GM23338 (cell line): Measurements from ENCODE around the gene MRGPRG. TPM values are rescaled to one million over a fixed set of nuclear protein-coding genes. Genes with fewer than 3 reads are reported as not detected.

ENCODE experiments used
- ATAC-seq: fragments of 200-7000 bp; cut with Tn5 transposase; 3 replicates; pipeline ENCODE4 v1.9.1; 2020
- DNase-seq: peaks from one replicate; pipeline ENCODE4 v3.0.0-alpha.2; 2015; ENCODE audit warnings: low spot score
- H2AFZ ChIP-seq: fragments of 200-600 bp; sonication (generic); 2 replicates; pipeline ENCODE4 v1.8.0; 2016; ENCODE audit warnings: antibody characterized with exemption, mild to moderate bottlenecking, moderate library complexity
- H3F3A ChIP-seq: fragments of 200-600 bp; sonication (generic); replicated peaks from 2 replicates; pipeline ENCODE4 v1.8.0; 2017; ENCODE audit warnings: antibody characterized with exemption, mixed run types, low read depth
- H3K27ac ChIP-seq: fragments of 200-600 bp; sonication (generic); 2 replicates; pipeline ENCODE4 v1.6.1; 2016; ENCODE audit warnings: low read depth
- H3K27me3 ChIP-seq: fragments of 200-600 bp; sonication (generic); 2 replicates; pipeline ENCODE4 v1.8.0; 2016; ENCODE audit warnings: mild to moderate bottlenecking, mixed run types, moderate library complexity; ENCODE audit not compliant: insufficient read depth
- H3K36me3 ChIP-seq: fragments of 200-600 bp; sonication (generic); 2 replicates; pipeline ENCODE4 v1.8.0; 2016; ENCODE audit warnings: mild to moderate bottlenecking; ENCODE audit not compliant: insufficient read depth
- H3K4me1 ChIP-seq: fragments of 200-600 bp; sonication (generic); 2 replicates; pipeline ENCODE4 v1.8.0; 2016; ENCODE audit warnings: mild to moderate bottlenecking, moderate library complexity; ENCODE audit not compliant: insufficient read depth
- H3K4me2 ChIP-seq: fragments of 200-600 bp; sonication (generic); 2 replicates; pipeline ENCODE4 v1.7.1; 2017; ENCODE audit warnings: mixed run types
- H3K4me3 ChIP-seq: fragments of 200-600 bp; sonication (generic); 2 replicates; pipeline ENCODE4 v1.6.1; 2016; ENCODE audit warnings: mixed run types
- H3K79me2 ChIP-seq: fragments of 200-600 bp; sonication (generic); replicated peaks from 2 replicates; pipeline ENCODE4 v1.8.0; 2017; ENCODE audit warnings: mild to moderate bottlenecking; ENCODE audit not compliant: insufficient read depth
- H3K9me2 ChIP-seq: fragments of 200-600 bp; sonication (generic); 2 replicates; pipeline ENCODE4 v1.8.0; 2017; ENCODE audit not compliant: insufficient read depth
- H4K20me1 ChIP-seq: fragments of 200-600 bp; sonication (generic); replicated peaks from 2 replicates; pipeline ENCODE4 v1.8.0; 2017; ENCODE audit warnings: mild to moderate bottlenecking; ENCODE audit not compliant: insufficient read depth
- H3K27ac Mint-ChIP-seq: 2 replicates; pipeline ENCODE4 v1.8.0; 2020; ENCODE audit warnings: inconsistent platforms, mild to moderate bottlenecking, moderate library complexity, mixed read lengths
- H3K27me3 Mint-ChIP-seq: 3 replicates; pipeline ENCODE4 v1.8.0; 2022; ENCODE audit warnings: low read depth, mild to moderate bottlenecking, moderate library complexity, mixed read lengths, inconsistent platforms; ENCODE audit not compliant: insufficient read depth, poor library complexity
- H3K36me3 Mint-ChIP-seq: 3 replicates; pipeline ENCODE4 v1.8.0; 2021; ENCODE audit warnings: low read depth, mild to moderate bottlenecking, inconsistent platforms, moderate library complexity, mixed read lengths
- H3K4me1 Mint-ChIP-seq: 3 replicates; pipeline ENCODE4 v1.8.0; 2020; ENCODE audit warnings: mild to moderate bottlenecking, inconsistent platforms, mixed read lengths
- H3K4me3 Mint-ChIP-seq: 3 replicates; pipeline ENCODE4 v1.8.0; 2021; ENCODE audit warnings: moderate library complexity, mild to moderate bottlenecking, inconsistent platforms, mixed read lengths
- H3K9me3 Mint-ChIP-seq: 3 replicates; pipeline ENCODE4 v1.8.0; 2020; ENCODE audit warnings: moderate library complexity, mild to moderate bottlenecking, inconsistent platforms, mixed read lengths
- CREB1 ChIP-seq: fragments of 250-450 bp; sonication (Bioruptor Pico); IDR thresholded peaks from 2 replicates; pipeline ENCODE4 v1.5.0; 2020; ENCODE audit warnings: low read depth, mild to moderate bottlenecking, moderate library complexity
- ETS1 ChIP-seq: IDR thresholded peaks from 2 replicates; pipeline ENCODE4 v1.6.1; 2016; ENCODE audit warnings: antibody characterized with exemption
- NANOG ChIP-seq: IDR thresholded peaks from 2 replicates; pipeline ENCODE4 v1.6.1; 2016; ENCODE audit warnings: antibody characterized with exemption, borderline replicate concordance
- POLR2AphosphoS5 ChIP-seq: IDR thresholded peaks from 2 replicates; pipeline ENCODE4 v1.6.1; 2016; ENCODE audit warnings: antibody characterized with exemption, low read depth
- STAT1 ChIP-seq: IDR thresholded peaks from one replicate; pipeline ENCODE4 v1.6.1; 2016; ENCODE audit warnings: antibody characterized with exemption; ENCODE audit not compliant: unreplicated experiment
- ZNF331 ChIP-seq: fragments of 250-450 bp; sonication (Bioruptor Pico); IDR thresholded peaks from 2 replicates; pipeline ENCODE4 v1.5.0; 2020; ENCODE audit warnings: low read depth, mild to moderate bottlenecking, moderate library complexity
- polyA plus RNA-seq: library from polyadenylated mRNA; unstranded; fragments of >200 nt; fragmentation: Nextera tagmentation; extraction: Ambion mirVana; gene quantifications from 2 replicates; pipeline ENCODE4 v1.2.1, GENCODE V29; 2016
- total RNA-seq: library from RNA; depleted of rRNA; stranded (reverse); fragments of >200 nt; shearing (Covaris generic); gene quantifications from 2 replicates; pipeline ENCODE4 v1.2.3, GENCODE V29; 2014
- TF ChIP-seq, protein P1 (sequence below), 2 experiments: fragments of 200-600 bp in 1 of 2; sonication (generic) in 1 of 2; conservative IDR thresholded peaks; 2 replicates each; pipeline versions ENCODE4 v1.5.1 to v1.6.1; 2016 to 2017; ENCODE audit warnings: antibody characterized with exemption in 2 of 2, low read depth in 2 of 2, mild to moderate bottlenecking in 2 of 2, moderate library complexity in 1 of 2

Gene MRGPRG
- total and polyA plus RNA-seq, 2 experiments from 2014 or later, result not detected

GRCh38 chr11:3186166-3186953, 32.3 kb downstream of the MRGPRG start:
- no peak overlapping the region for H3K4me3 Mint-ChIP-seq
- H3K27me3 Mint-ChIP-seq, result peaks cover 17% of the 10 kb centered on the region

DNA sequence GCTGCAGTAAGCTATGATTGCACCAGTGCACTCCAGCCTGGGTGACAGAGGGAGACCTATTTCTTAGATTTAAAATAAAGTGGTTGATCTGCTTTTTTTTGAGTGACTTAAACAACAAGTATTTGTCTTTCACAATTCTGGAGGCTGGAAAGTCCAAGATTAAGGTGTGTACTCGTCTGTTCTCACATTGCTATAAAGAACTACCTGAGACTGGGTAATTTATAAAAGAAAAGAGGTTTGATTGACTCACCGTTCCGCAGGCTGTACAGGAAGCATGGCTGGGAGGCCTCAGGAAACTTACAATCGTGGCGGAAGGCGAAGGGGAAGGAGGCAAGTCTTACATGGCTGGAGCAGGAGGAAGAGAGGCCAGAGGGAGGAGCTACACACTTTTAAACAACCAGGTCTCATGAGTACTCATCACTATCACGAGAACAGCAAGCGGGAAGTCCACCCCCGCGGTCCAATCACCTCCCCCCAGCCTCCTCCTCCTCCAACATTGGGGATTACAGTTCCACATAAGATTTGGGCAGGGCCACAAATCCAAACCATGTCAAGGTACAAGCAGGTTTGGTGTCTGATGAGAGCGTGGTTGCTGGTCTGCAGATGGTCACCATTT, 33.8 kb downstream of the MRGPRG start:
- Mint-ChIP-seq H3K36me3 (no peaks in the 10 kb centered on the region), H3K9me3 (peaks cover 6% of the 10 kb centered on the region; the same call in 1 of the 3 replicates), H3K27ac (no peak overlapping the region), H3K27me3 (peaks cover 17% of the 10 kb centered on the region), H3K4me3 (no peak overlapping the region; the same call in 2 of the 3 replicates), H3K4me1 (peaks cover 26% of the 10 kb centered on the region)
- H3K9me2 ChIP-seq, result 0 out of 2 replicates have a peak, but pooled peaks cover 2% of the 10 kb centered on the region
- no peaks in the 10 kb centered on the region for H3K36me3 ChIP-seq
- H3K27me3 ChIP-seq, result no peaks in the 10 kb centered on the region
- H3F3A ChIP-seq, result no peaks in the 10 kb centered on the region
- peaks cover 21% of the 10 kb centered on the region for H3K4me1 ChIP-seq
- H3K4me3 ChIP-seq, result no peak overlapping the region
- no peaks in the 10 kb centered on the region for H3K79me2 ChIP-seq
- H2AFZ ChIP-seq, result no peak overlapping the region; the same call in 1 of the 2 replicates
- no peak overlapping the region for H3K4me2 ChIP-seq
- H3K27ac ChIP-seq, result no peak overlapping the region
- ATAC-seq, result no peak
- DNase-seq, result no peak
- H4K20me1 ChIP-seq, result no peaks in the 10 kb centered on the region
- no peak for TF ChIP-seq CREB1 (CRISPR knock-in tag)
- TF ChIP-seq, protein P1, sequence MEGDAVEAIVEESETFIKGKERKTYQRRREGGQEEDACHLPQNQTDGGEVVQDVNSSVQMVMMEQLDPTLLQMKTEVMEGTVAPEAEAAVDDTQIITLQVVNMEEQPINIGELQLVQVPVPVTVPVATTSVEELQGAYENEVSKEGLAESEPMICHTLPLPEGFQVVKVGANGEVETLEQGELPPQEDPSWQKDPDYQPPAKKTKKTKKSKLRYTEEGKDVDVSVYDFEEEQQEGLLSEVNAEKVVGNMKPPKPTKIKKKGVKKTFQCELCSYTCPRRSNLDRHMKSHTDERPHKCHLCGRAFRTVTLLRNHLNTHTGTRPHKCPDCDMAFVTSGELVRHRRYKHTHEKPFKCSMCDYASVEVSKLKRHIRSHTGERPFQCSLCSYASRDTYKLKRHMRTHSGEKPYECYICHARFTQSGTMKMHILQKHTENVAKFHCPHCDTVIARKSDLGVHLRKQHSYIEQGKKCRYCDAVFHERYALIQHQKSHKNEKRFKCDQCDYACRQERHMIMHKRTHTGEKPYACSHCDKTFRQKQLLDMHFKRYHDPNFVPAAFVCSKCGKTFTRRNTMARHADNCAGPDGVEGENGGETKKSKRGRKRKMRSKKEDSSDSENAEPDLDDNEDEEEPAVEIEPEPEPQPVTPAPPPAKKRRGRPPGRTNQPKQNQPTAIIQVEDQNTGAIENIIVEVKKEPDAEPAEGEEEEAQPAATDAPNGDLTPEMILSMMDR (conservative IDR thresholded peaks at IDR 0.05; ENCODE audit: low read depth in 2 of 2), result 0 out of 4 replicates have a peak, but pooled peaks of 1 of the 2 experiments have one; percentile 11

More at GRCh38 chr11:3186166-3186953, 32.3 kb downstream of the MRGPRG start:
- Histone ChIP-seq H2AFZ (no peak overlapping the region), H3K27ac (no peak overlapping the region), H3K4me3 (no peak overlapping the region), H3F3A (0 out of 2 replicates have a peak, but pooled peaks cover 4% of the 10 kb centered on the region), H3K36me3 (no peaks in the 10 kb centered on the region), H4K20me1 (no peaks in the 10 kb centered on the region), H3K9me2 (0 out of 2 replicates have a peak, but pooled peaks cover 3% of the 10 kb centered on the region), H3K79me2 (no peaks in the 10 kb centered on the region), H3K4me1 (peaks cover 22% of the 10 kb centered on the region), H3K27me3 (no peaks in the 10 kb centered on the region), H3K4me2 (no peak overlapping the region)
- DNase-seq, result no peak
- no peak for ATAC-seq
- Mint-ChIP-seq H3K36me3 (no peaks in the 10 kb centered on the region; the same call in 2 of the 3 replicates), H3K4me1 (peaks cover 33% of the 10 kb centered on the region), H3K27ac (no peak overlapping the region), H3K9me3 (peaks cover 2% of the 10 kb centered on the region; the same call in 1 of the 3 replicates)
- no peak for TF ChIP-seq ZNF331 (CRISPR knock-in tag)
- TF ChIP-seq STAT1, result no peak
- no peak for TF ChIP-seq NANOG
- no peak for TF ChIP-seq ETS1
- TF ChIP-seq, protein P1 (conservative IDR thresholded peaks at IDR 0.05; ENCODE audit: low read depth in 2 of 2), result 0 out of 4 replicates have a peak, but pooled peaks of 1 of the 2 experiments have one; percentile 7
- TF ChIP-seq POLR2AphosphoS5, result no peak
